HS-27A (cell line): ENCODE results near the gene HTR5A.
"Not testable (repeated sequence)": the region's sequence is repeated elsewhere in the genome, so short reads cannot be mapped to it uniquely, and the experiment has no call there.

Source experiments
- DNase-seq: peaks from one replicate; pipeline ENCODE4 v3.0.0-alpha.2; 2012; ENCODE audit warnings: low read depth, missing footprints

The HTR5A gene

GRCh38 chr7:155069992-155070751, at the start of gene HTR5A:
TSS of gene HTR5A (plus strand) at chr7:155070324. CDS start at chr7:155070900, 576 bp downstream.
- DNase-seq: no peak

GRCh38 chr7:155020996-155021395, 49.1 kb upstream of the HTR5A start:
- no peak for DNase-seq

GRCh38 chr7:155021699-155022145, 48.4 kb upstream of the HTR5A start:
- DNase-seq: no peak

GRCh38 chr7:155027879-155028278, 42.2 kb upstream of the HTR5A start:
- no peak for DNase-seq

GRCh38 chr7:155032978-155033377, 37.1 kb upstream of the HTR5A start:
- DNase-seq: no peak

GRCh38 chr7:155034495-155034894, 35.6 kb upstream of the HTR5A start:
- not testable (repeated sequence) for DNase-seq

GRCh38 chr7:155038335-155038734, 31.8 kb upstream of the HTR5A start:
- DNase-seq: no peak

- DNase-seq: no peak
Measured at GRCh38 chr7:155043756-155044155, 26.4 kb upstream of the HTR5A start.

- DNase-seq: no peak
Measured at GRCh38 chr7:155048006-155048405, 22.1 kb upstream of the HTR5A start.

- no peak for DNase-seq
Measured at GRCh38 chr7:155051355-155051754, 18.8 kb upstream of the HTR5A start.

GRCh38 chr7:155053002-155053401, 17.1 kb upstream of the HTR5A start:
- DNase-seq: no peak

- no peak for DNase-seq
Measured at GRCh38 chr7:155054761-155055160, 15.4 kb upstream of the HTR5A start.

GRCh38 chr7:155057076-155057475, 13.0 kb upstream of the HTR5A start:
- no peak for DNase-seq

- no peak for DNase-seq
Measured at GRCh38 chr7:155058896-155059295, 11.2 kb upstream of the HTR5A start.

- DNase-seq: no peak
Measured at GRCh38 chr7:155059703-155060102, 10.4 kb upstream of the HTR5A start.

- DNase-seq: no peak
Measured at GRCh38 chr7:155062411-155062810, 7.7 kb upstream of the HTR5A start.

- DNase-seq: no peak
Measured at GRCh38 chr7:155064186-155064585, 5.9 kb upstream of the HTR5A start.

- DNase-seq: peak; percentile 11
Measured at GRCh38 chr7:155066417-155066950, 3.6 kb upstream of the HTR5A start.

GRCh38 chr7:155071121-155071651, 1.1 kb downstream of the HTR5A start:
- DNase-seq: no peak

GRCh38 chr7:155071916-155072571, 1.9 kb downstream of the HTR5A start:
- no peak for DNase-seq

GRCh38 chr7:155073922-155074321, 3.8 kb downstream of the HTR5A start:
- DNase-seq: no peak

- DNase-seq: no peak
Measured at GRCh38 chr7:155084021-155084420, 13.9 kb downstream of the HTR5A start.

- DNase-seq: no peak
Measured at GRCh38 chr7:155084969-155085368, 14.8 kb downstream of the HTR5A start.
